AG04450 (cell line): Measurements from ENCODE around the gene KCNS3. TPM values are rescaled to one million over a fixed set of nuclear protein-coding genes. Genes with fewer than 3 reads are reported as not detected.

Experiments used
- CTCF ChIA-PET: fragments of 300-600, 350-600 bp; formaldehyde crosslinking; extraction: SDS; loops from one replicate; lab custom pipeline; 2022; ENCODE audit warnings: antibody characterized with exemption, inconsistent platforms; lab: Charles Lee
- POLR2A ChIA-PET: fragments of 350-600 bp; formaldehyde crosslinking; extraction: SDS; loops from one replicate; lab custom pipeline; 2021; ENCODE audit warnings: antibody characterized with exemption, inconsistent platforms; lab: Yijun Ruan, JAX
- DNase-seq: peaks from one replicate; pipeline ENCODE4 v3.0.0-alpha.2; 2011; ENCODE audit warnings: low read depth, low spot score
- H3K27ac ChIP-seq: one replicate; pipeline ENCODE4 v1.5.1; 2012; ENCODE audit warnings: low read depth, low read length, control low read depth
- H3K27me3 ChIP-seq: one replicate; pipeline ENCODE4 v1.6.0; 2012; ENCODE audit warnings: low read length; ENCODE audit not compliant: control insufficient read depth, insufficient read depth
- H3K4me3 ChIP-seq: 2 replicates; pipeline ENCODE4 v1.5.1; 2011; ENCODE audit warnings: mild to moderate bottlenecking, low read depth, low read length, control low read depth
- H3K9me3 ChIP-seq: 2 replicates; pipeline ENCODE4 v1.5.1; 2012; ENCODE audit warnings: low read length; ENCODE audit not compliant: control insufficient read depth, insufficient read depth
- CTCF ChIP-seq: IDR thresholded peaks from 2 replicates; pipeline ENCODE4 v1.5.1; 2011; ENCODE audit warnings: low read depth, low read length, control low read depth, inconsistent platforms
- polyA plus RNA-seq: library from polyadenylated mRNA; depleted of rRNA; stranded (reverse); fragments of >200 nt; gene quantifications from 2 replicates; pipeline ENCODE4 v1.2.3, GENCODE V29; 2011; rRNA removed

KCNS3 gene
- polyA plus RNA-seq, 1 experiment, result 0.46 TPM

GRCh38 chr2:17979707-17980106 is 101.2 kb downstream of the KCNS3 start:
- DNase-seq, result peak; percentile 50
- CTCF ChIA-PET, result no interaction called here
- no peaks in the 10 kb centered on the region for H3K9me3 ChIP-seq
- no peak overlapping the region for H3K27ac ChIP-seq
- no peak for TF ChIP-seq CTCF
- H3K27me3 ChIP-seq, result no peaks in the 10 kb centered on the region
- POLR2A ChIA-PET, result no interaction called here
- no peak overlapping the region for H3K4me3 ChIP-seq

DNA sequence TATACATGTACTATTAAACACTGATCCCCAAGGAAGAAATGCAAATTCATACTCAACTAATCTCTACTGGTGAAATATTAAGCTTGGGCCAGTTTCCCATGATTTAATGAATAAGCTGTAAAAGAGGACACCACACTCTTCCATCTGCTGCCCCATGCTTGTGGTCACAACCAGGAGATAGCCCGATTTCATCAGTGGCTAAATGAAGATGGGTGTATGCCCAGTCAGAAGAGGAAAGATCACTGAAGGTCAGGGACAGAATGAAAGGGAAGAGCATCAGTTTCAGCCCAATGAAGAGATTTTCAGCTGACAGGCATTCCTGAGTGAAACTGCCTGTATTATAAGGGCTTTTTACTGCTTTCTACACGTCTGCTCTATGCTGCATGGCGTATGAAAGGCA is 103.5 kb downstream of the KCNS3 start:
- Histone ChIP-seq H3K4me3 (no peak overlapping the region), H3K27ac (no peak overlapping the region), H3K27me3 (no peaks in the 10 kb centered on the region), H3K9me3 (no peaks in the 10 kb centered on the region)
- DNase-seq, result no peak
- TF ChIP-seq CTCF, result no peak
- CTCF ChIA-PET, result no interaction called here
- POLR2A ChIA-PET, result no interaction called here

Other genes with a start within 250 kb of the KCNS3 start
- 10.2 and 18.3 TPM in 2 replicates for gene SMC6, start 124.9 kb upstream of the KCNS3 start, polyA plus RNA-seq
- 4.0 and 7.5 TPM in 2 replicates for gene GEN1, start 124.5 kb upstream of the KCNS3 start, polyA plus RNA-seq
- not detected in 2 replicates for gene MSGN1, start 62.2 kb upstream of the KCNS3 start, polyA plus RNA-seq